Stimulated activated memory B cell treated with anti-CD40 and anti-IgM and Interleukin-4, amounts not matched to agents 10 μg/mL and 1 μg/mL and 100 μg/mL, for 72 hours (primary cell): Measurements from ENCODE around the gene WDFY1.

Source experiments
- ATAC-seq: fragments of 150-1000 bp; cut with Tn5 transposase; 2 replicates; pipeline ENCODE4 v1.10.0; 2021
- H3K27ac Mint-ChIP-seq: one replicate; pipeline ENCODE4 v1.8.0; 2022; ENCODE audit warnings: mild to moderate bottlenecking, mixed read lengths
- H3K27me3 Mint-ChIP-seq: one replicate; pipeline ENCODE4 v1.8.0; 2022; ENCODE audit warnings: mixed read lengths
- H3K36me3 Mint-ChIP-seq: one replicate; pipeline ENCODE4 v1.8.0; 2022; ENCODE audit warnings: mixed read lengths
- H3K4me1 Mint-ChIP-seq: one replicate; pipeline ENCODE4 v1.8.0; 2022; ENCODE audit warnings: mixed read lengths
- H3K4me3 Mint-ChIP-seq: one replicate; pipeline ENCODE4 v1.8.0; 2022; ENCODE audit warnings: mild to moderate bottlenecking, moderate library complexity, mixed read lengths
- H3K9me3 Mint-ChIP-seq: one replicate; pipeline ENCODE4 v1.8.0; 2022; ENCODE audit warnings: mixed read lengths

Gene WDFY1

GRCh38 chr2:223923976-223924375 is 21.2 kb downstream of the WDFY1 start:
- Mint-ChIP-seq H3K4me3 (no peak overlapping the region), H3K27ac (no peak overlapping the region), H3K9me3 (peaks cover 8% of the 10 kb centered on the region), H3K36me3 (peaks cover 49% of the 10 kb centered on the region), H3K27me3 (no peaks in the 10 kb centered on the region), H3K4me1 (peaks cover 56% of the 10 kb centered on the region)
- no peak for ATAC-seq

GRCh38 chr2:223922308-223922707 is 22.8 kb downstream of the WDFY1 start:
- no peak for ATAC-seq
- Mint-ChIP-seq H3K4me1 (peaks cover 52% of the 10 kb centered on the region), H3K27me3 (no peaks in the 10 kb centered on the region), H3K36me3 (peaks cover 33% of the 10 kb centered on the region), H3K9me3 (peaks cover under 1% of the 10 kb centered on the region), H3K4me3 (no peak overlapping the region), H3K27ac (no peak overlapping the region)

- ATAC-seq: no peak
- Mint-ChIP-seq H3K27me3 (no peaks in the 10 kb centered on the region), H3K4me3 (no peak overlapping the region), H3K4me1 (peaks cover 52% of the 10 kb centered on the region), H3K9me3 (no peaks in the 10 kb centered on the region), H3K27ac (no peak overlapping the region), H3K36me3 (peaks cover 37% of the 10 kb centered on the region)
These were observed 23.9 kb downstream of the WDFY1 start for GRCh38 chr2:223921204-223921603.

GRCh38 chr2:223920109-223920508 is 25.0 kb downstream of the WDFY1 start:
- H3K27me3 Mint-ChIP-seq: no peaks in the 10 kb centered on the region
- H3K4me1 Mint-ChIP-seq: peaks cover 52% of the 10 kb centered on the region
- no peak overlapping the region for H3K27ac Mint-ChIP-seq
- no peak overlapping the region for H3K4me3 Mint-ChIP-seq
- H3K36me3 Mint-ChIP-seq: peaks cover 37% of the 10 kb centered on the region
- H3K9me3 Mint-ChIP-seq: no peaks in the 10 kb centered on the region
- no peak for ATAC-seq

- Mint-ChIP-seq H3K36me3 (peaks cover 32% of the 10 kb centered on the region), H3K9me3 (no peaks in the 10 kb centered on the region), H3K4me1 (peaks cover 53% of the 10 kb centered on the region), H3K27ac (peak overlapping the region; percentile 30), H3K27me3 (no peaks in the 10 kb centered on the region), H3K4me3 (no peak overlapping the region)
- ATAC-seq: no peak
These were observed 26.4 kb downstream of the WDFY1 start for GRCh38 chr2:223918671-223919134.

- no peaks in the 10 kb centered on the region for H3K9me3 Mint-ChIP-seq
- peaks cover 15% of the 10 kb centered on the region for H3K36me3 Mint-ChIP-seq
- no peak overlapping the region for H3K4me3 Mint-ChIP-seq
- no peak for ATAC-seq
- H3K27me3 Mint-ChIP-seq: no peaks in the 10 kb centered on the region
- H3K27ac Mint-ChIP-seq: no peak overlapping the region
- H3K4me1 Mint-ChIP-seq: peaks cover 35% of the 10 kb centered on the region
These were observed 28.8 kb downstream of the WDFY1 start for GRCh38 chr2:223916181-223916920.

- Mint-ChIP-seq H3K4me3 (no peak overlapping the region), H3K27ac (peak overlapping the region; percentile 43), H3K4me1 (peaks cover 37% of the 10 kb centered on the region), H3K27me3 (no peaks in the 10 kb centered on the region), H3K9me3 (no peaks in the 10 kb centered on the region), H3K36me3 (peaks cover 27% of the 10 kb centered on the region)
- ATAC-seq: no peak
These were observed 30.1 kb downstream of the WDFY1 start for GRCh38 chr2:223915071-223915470.

- Mint-ChIP-seq H3K4me3 (no peak overlapping the region), H3K27ac (no peak overlapping the region), H3K36me3 (peaks cover 33% of the 10 kb centered on the region), H3K9me3 (no peaks in the 10 kb centered on the region), H3K27me3 (no peaks in the 10 kb centered on the region), H3K4me1 (peaks cover 39% of the 10 kb centered on the region)
- ATAC-seq: no peak
These were observed 30.8 kb downstream of the WDFY1 start for GRCh38 chr2:223914324-223914723.

GRCh38 chr2:223909001-223909741 is 36.0 kb downstream of the WDFY1 start:
- H3K4me1 Mint-ChIP-seq: peaks cover 40% of the 10 kb centered on the region
- peak overlapping the region; percentile 1 for H3K4me3 Mint-ChIP-seq
- H3K36me3 Mint-ChIP-seq: peaks cover 46% of the 10 kb centered on the region
- no peaks in the 10 kb centered on the region for H3K9me3 Mint-ChIP-seq
- peak overlapping the region; percentile 80 for H3K27ac Mint-ChIP-seq
- no peak for ATAC-seq
- no peaks in the 10 kb centered on the region for H3K27me3 Mint-ChIP-seq

GRCh38 chr2:223908304-223908998 is 36.7 kb downstream of the WDFY1 start:
- peak overlapping the region; percentile 80 for H3K27ac Mint-ChIP-seq
- peaks cover 40% of the 10 kb centered on the region for H3K4me1 Mint-ChIP-seq
- H3K36me3 Mint-ChIP-seq: peaks cover 47% of the 10 kb centered on the region
- ATAC-seq: peak; percentile 54
- peak overlapping the region; percentile 1 for H3K4me3 Mint-ChIP-seq
- no peaks in the 10 kb centered on the region for H3K9me3 Mint-ChIP-seq
- H3K27me3 Mint-ChIP-seq: no peaks in the 10 kb centered on the region

GRCh38 chr2:223905996-223906395 is 39.1 kb downstream of the WDFY1 start:
- H3K4me1 Mint-ChIP-seq: peaks cover 44% of the 10 kb centered on the region
- no peak for ATAC-seq
- H3K27ac Mint-ChIP-seq: peak overlapping the region; percentile 40
- H3K27me3 Mint-ChIP-seq: no peaks in the 10 kb centered on the region
- no peak overlapping the region for H3K4me3 Mint-ChIP-seq
- H3K9me3 Mint-ChIP-seq: no peaks in the 10 kb centered on the region
- peaks cover 50% of the 10 kb centered on the region for H3K36me3 Mint-ChIP-seq

- Mint-ChIP-seq H3K27me3 (no peaks in the 10 kb centered on the region), H3K9me3 (no peaks in the 10 kb centered on the region), H3K36me3 (peaks cover 57% of the 10 kb centered on the region), H3K4me1 (peaks cover 36% of the 10 kb centered on the region), H3K27ac (peak overlapping the region; percentile 69), H3K4me3 (no peak overlapping the region)
- ATAC-seq: peak; percentile 70
These were observed 43.3 kb downstream of the WDFY1 start for GRCh38 chr2:223901854-223902253.

- peak overlapping the region; percentile 69 for H3K27ac Mint-ChIP-seq
- ATAC-seq: no peak
- H3K27me3 Mint-ChIP-seq: no peaks in the 10 kb centered on the region
- no peak overlapping the region for H3K4me3 Mint-ChIP-seq
- peaks cover 40% of the 10 kb centered on the region for H3K4me1 Mint-ChIP-seq
- peaks cover 57% of the 10 kb centered on the region for H3K36me3 Mint-ChIP-seq
- H3K9me3 Mint-ChIP-seq: no peaks in the 10 kb centered on the region
These were observed 43.8 kb downstream of the WDFY1 start for GRCh38 chr2:223901311-223901710.

GRCh38 chr2:223900531-223900930 is 44.6 kb downstream of the WDFY1 start:
- H3K4me1 Mint-ChIP-seq: peaks cover 45% of the 10 kb centered on the region
- no peak for ATAC-seq
- H3K27ac Mint-ChIP-seq: no peak overlapping the region
- H3K9me3 Mint-ChIP-seq: no peaks in the 10 kb centered on the region
- no peaks in the 10 kb centered on the region for H3K27me3 Mint-ChIP-seq
- peaks cover 55% of the 10 kb centered on the region for H3K36me3 Mint-ChIP-seq
- no peak overlapping the region for H3K4me3 Mint-ChIP-seq

GRCh38 chr2:223900066-223900465 is 45.1 kb downstream of the WDFY1 start:
- no peak overlapping the region for H3K27ac Mint-ChIP-seq
- H3K9me3 Mint-ChIP-seq: no peaks in the 10 kb centered on the region
- peaks cover 50% of the 10 kb centered on the region for H3K36me3 Mint-ChIP-seq
- ATAC-seq: no peak
- H3K4me1 Mint-ChIP-seq: peaks cover 50% of the 10 kb centered on the region
- no peaks in the 10 kb centered on the region for H3K27me3 Mint-ChIP-seq
- no peak overlapping the region for H3K4me3 Mint-ChIP-seq
